IPS-18c (cell line): ENCODE measurements around the gene DNAJC17.
A peak's percentile ranks its signal among the peaks of the same experiment; 100 is the strongest.

Experiments used
- H3K4me3 ChIP-seq: 2 replicates; pipeline ENCODE4 v1.7.0; 2013; ENCODE audit warnings: low read depth, mild to moderate bottlenecking, low read length, moderate library complexity; ENCODE audit not compliant: insufficient read depth
- H3K9me3 ChIP-seq: one replicate; pipeline ENCODE4 v1.6.1; 2013; ENCODE audit warnings: mild to moderate bottlenecking, low read length, moderate library complexity; ENCODE audit not compliant: control insufficient read depth, insufficient read depth

DNAJC17 gene

DNA sequence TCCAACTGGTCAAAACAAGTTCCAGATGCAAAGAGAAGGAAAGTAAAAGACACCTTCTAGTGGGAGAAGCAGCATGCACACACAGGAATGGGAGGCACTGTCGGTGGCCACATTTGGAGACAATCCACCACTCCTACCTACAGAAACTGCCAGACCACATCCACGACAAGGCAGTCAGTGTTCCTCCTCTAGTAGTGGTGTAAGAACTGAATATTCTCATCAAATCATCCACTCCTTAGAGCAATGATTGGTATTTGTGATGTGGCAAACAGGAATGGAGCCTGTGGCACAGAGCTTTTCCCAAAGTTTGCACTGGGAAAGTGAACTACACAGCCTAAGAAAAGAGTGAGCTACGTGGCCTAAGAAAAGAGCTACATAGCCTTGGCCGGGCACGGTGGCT lies 31.5 kb upstream of the DNAJC17 start:
- H3K9me3 ChIP-seq: no peaks in the 10 kb centered on the region

DNA sequence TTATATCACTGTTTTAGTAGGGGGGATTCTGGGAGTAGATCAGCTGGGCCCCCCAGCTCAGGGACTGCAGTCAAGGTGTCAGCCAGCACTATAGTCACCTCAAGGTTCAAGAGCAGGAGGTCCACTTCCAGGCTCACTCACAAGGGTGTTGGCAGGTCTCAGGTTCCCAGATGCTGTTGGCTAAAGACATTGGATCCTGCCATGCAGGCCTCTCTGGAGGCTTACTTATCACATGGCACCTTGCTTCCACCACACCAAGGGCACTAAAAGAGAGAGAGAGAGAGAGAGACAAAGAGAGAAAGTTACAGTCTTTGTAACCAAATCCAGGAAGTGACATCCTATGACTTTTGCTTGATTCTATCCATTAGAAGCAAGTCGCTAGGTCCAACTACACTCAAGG lies 28.7 kb upstream of the DNAJC17 start:
- H3K9me3 ChIP-seq: no peaks in the 10 kb centered on the region
- H3K4me3 ChIP-seq: no peak overlapping the region

More for the DNA sequence above, 31.5 kb upstream of the DNAJC17 start:
- H3K4me3 ChIP-seq: no peak overlapping the region

DNA sequence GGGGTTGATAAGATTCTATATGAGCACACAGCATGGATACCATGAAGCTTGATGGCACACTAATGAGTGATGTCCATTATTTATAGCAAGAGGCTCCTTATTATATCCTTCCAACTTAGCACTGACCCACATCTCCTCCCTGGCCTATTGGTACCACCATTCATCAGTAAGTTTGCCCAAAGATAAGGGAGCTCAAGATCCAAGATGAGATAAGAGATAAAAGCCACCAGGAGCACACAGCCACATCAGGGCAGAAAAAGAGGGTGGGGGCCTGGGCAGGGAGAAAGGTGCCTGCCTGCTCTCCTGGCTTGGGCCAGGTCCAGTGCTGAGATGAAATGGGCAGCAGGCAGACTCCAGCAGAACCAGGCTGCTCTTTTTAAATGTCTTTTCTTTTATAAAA lies 25.6 kb upstream of the DNAJC17 start:
- H3K4me3 ChIP-seq: no peak overlapping the region

DNA sequence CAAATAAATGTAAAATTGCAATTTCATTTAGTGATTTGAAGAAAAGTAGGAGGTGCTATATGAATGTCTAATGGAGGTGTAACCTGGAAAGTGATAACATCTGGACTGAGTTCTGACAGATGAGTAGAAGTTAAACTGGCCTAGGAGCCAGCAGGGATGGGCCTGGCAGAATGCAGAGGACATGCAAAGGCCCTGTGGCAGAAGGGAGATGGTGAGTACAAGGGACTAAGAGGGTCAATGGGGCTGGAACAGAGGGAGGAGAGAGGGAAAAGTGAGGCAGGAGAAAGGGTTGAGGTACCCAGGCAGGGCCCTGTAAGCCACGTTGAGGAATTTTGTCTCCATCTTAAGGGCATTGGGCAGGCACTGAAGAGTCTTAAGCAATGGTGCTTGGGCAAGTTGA lies 24.6 kb upstream of the DNAJC17 start:
- Histone ChIP-seq H3K9me3 (no peaks in the 10 kb centered on the region), H3K4me3 (no peak overlapping the region)

More for the DNA sequence above, 25.6 kb upstream of the DNAJC17 start:
- no peaks in the 10 kb centered on the region for H3K9me3 ChIP-seq

DNA sequence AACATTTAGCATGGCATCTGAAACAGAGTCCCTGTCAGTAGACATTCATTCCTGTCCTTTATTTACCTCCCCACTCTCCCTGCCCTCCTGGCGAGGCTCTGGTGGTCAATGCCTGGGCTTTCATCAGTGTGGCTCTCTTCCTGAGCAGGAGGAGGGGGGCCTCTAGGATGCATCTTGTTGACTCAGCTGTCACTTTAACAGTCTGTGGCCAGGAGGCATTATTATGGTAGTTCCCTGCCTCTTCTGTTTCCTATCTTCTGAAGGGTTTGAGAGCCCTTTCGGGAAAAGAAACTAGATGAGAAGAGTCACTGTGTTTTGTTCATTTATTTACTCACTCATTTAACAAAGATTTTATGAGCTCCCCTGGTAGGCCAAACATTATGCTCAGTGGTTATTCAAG lies 23.6 kb upstream of the DNAJC17 start:
- no peak overlapping the region for H3K4me3 ChIP-seq
- H3K9me3 ChIP-seq: no peaks in the 10 kb centered on the region

DNA sequence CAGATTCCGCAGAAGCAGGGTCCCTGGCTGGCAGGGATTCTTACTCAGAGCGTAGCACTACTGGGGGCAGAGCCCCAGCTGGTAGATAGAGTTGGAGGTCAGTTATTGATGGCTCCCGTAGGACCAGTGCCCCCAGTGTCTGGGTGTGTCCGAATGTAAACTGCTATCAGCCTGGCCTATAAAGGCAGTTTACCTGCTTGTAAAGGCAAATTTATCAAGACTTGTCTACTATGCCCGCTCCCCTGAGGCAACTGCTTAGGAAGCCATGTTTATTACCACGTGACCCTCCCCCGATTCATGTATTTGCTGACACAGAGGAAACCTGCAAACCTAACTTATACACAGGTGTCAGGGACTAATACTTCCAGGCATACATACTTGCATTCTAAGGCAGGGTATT lies 21.8 kb upstream of the DNAJC17 start:
- Histone ChIP-seq H3K9me3 (no peaks in the 10 kb centered on the region), H3K4me3 (no peak overlapping the region)

DNA sequence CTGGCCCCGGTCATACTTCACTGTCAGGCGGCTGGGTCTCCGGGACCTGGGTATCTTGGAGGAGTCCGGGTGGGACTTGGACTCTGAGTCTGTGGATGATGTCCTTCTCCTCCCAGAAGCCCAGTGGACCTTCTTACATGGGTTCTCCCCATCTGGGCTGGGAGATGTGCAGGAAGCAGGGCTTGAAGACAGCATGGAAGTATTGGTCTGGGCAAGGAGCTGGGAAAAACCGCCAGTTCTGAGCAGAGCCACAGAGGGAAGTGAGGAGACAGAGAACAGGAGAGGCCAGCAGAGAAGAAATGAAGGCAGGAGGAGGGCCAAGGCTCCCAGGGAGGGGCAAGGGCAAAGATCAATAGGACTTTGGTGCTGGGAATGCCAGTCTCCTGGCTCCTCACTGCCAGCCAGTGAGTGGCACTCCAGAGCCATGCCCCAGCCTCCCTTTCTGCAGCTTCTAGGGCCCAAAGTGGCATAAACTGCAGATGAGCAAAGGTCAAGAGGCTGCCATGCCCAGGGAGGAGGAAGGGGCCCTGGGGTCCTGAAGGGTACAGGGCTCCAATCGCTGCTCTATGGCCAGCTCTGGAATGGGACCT lies 21.3 kb upstream of the DNAJC17 start, which contains the start of gene PPP1R14D:
PPP1R14D (minus strand) TSS at position 262 of the 590 bp plus-strand sequence; CDS start at position 195, 67 bp downstream.
- no peak within 1 kb of the TSS for H3K4me3 ChIP-seq
- no peaks in the 10 kb centered on the region for H3K9me3 ChIP-seq

DNA sequence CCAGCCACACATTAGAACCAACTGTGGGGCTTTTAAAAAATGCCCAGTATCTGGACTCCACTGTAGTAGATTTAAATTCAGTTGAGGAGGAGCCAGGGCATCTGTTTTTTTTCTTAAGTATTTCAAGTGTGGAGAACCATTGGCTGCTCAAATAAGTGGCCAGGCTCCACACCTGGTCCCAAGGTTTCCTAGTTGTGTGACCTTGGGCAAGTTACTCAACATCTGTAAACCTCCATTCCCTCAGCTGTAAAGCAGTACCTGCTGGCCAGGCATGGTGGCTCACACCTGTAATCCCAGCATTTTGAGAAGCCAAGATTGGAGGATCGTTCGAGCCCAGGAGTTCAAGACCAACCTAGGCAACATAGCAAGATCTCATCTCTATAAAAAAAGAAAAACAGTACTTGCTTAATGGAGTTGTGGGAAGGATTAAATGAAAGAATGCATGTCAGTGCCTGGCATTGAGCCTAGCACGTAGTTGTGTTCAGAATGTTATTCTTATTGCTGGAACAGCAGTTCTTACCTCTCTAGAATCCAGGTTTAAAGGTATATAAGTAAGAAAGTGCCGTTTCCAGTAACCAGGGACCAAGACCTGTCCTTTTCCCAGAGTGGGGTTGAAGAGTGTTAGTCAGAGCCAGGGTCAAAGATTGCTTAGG lies 19.3 kb upstream of the DNAJC17 start:
- Histone ChIP-seq H3K4me3 (no peak overlapping the region), H3K9me3 (no peaks in the 10 kb centered on the region)

DNA sequence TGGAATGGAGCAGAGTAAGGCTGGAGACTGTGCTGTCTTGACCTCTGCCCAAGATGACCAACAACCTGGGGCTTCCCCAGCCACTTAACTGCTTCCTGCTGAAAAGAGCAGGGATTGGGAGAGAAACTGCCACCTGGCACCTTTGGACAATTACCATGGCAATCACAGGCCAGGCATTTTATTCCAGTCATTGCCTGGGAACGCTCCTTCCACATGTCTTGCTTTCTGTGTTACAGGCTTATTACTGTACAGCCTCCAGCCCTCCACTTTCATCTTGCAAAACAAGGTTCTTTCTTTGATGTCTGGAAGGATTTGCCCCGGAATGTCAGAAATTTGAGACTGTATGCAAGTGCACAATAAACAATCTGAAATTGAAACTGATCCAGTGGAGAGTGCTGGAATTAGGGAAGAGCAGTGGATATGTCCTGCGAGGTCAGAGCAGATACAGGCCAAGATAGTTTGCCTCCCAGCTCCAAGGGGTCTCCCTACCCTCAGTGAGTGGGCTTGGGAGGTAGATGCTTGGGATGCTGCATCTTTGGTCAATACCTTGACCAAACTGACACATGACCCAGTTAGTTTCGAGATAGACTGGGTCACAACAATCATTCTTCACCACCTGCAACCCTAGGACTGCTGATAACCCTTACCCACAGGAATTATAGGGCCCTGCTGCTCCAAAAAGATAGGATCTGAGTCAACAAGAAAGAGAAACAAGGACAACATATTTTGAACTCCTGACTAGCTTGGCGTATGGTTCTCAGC lies 18.6 kb upstream of the DNAJC17 start:
- no peak overlapping the region for H3K4me3 ChIP-seq

DNA sequence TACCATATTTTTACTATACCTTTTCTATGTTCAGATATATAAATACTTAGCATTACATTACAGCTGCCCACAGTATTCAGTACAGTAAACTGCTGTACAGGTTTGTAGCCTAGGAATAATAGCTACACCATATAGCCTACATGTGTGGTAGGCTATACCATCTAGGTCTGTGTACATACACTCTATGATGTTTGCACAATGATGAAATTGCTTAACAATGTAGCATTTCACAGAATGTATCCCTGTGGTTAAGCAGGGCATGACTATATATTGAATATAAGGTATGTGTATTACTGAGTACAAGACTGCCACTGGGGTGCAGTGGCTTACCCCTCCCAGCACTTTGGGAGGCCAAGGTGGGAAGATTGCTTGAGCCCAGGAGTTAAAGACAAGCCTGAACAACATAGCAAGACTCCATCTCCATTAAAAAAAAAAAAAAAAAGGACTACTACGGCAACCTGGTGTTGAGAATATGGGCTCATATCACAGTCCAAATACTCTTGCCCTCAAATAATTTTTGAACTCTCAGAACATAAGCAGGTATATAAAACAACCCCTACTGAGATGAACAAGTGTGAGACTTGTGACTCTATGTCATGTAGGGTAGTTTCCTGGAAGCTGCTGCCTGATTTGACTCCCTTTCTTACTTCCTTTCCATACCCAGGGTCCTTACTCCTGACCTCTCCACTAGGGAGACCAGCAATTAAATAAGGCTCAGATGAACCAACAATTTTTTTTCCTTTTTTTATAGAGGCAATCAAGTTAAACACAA lies 16.5 kb upstream of the DNAJC17 start:
- no peak overlapping the region for H3K4me3 ChIP-seq
- no peaks in the 10 kb centered on the region for H3K9me3 ChIP-seq

More for the DNA sequence above, 18.6 kb upstream of the DNAJC17 start:
- H3K9me3 ChIP-seq: no peaks in the 10 kb centered on the region

DNA sequence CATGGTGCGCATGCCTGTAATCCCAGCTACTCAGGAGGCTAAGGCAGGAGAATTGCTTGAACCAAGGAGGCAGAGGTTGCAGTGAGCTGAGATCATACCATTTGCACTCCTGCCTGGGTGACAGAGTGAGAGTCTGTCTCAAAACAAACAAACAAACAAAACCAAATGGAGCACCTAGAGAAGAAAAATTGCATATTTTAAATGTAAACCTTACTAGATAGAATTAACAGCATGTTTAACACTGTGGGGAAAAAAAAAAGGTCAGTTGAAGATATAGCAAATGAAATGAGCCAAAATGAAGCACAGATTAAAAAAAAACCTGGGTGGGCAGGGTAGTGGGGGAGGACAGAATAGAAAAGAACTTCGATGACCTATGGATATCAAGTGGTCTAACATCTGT lies 13.9 kb upstream of the DNAJC17 start:
- Histone ChIP-seq H3K9me3 (no peaks in the 10 kb centered on the region), H3K4me3 (no peak overlapping the region)

DNA sequence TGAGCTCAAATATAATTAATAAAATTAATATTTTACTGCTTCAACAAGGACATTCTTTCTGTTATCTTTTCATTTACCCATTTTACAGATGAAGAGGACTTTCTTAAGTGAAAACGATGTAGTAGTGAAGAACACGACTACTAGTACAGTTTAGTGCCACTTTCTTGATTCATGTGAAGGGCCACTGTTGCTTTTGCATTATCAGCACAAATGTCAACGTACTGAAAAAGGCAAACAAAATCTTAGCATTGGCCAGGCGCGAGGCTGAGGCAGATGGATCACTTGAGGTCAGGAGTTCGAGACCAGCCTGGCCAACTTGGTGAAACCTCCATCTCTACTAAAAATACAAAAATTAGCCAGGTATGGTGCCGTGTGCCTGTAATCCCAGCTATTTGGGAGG lies 11.8 kb upstream of the DNAJC17 start:
- H3K4me3 ChIP-seq: no peak overlapping the region
- no peaks in the 10 kb centered on the region for H3K9me3 ChIP-seq

DNA sequence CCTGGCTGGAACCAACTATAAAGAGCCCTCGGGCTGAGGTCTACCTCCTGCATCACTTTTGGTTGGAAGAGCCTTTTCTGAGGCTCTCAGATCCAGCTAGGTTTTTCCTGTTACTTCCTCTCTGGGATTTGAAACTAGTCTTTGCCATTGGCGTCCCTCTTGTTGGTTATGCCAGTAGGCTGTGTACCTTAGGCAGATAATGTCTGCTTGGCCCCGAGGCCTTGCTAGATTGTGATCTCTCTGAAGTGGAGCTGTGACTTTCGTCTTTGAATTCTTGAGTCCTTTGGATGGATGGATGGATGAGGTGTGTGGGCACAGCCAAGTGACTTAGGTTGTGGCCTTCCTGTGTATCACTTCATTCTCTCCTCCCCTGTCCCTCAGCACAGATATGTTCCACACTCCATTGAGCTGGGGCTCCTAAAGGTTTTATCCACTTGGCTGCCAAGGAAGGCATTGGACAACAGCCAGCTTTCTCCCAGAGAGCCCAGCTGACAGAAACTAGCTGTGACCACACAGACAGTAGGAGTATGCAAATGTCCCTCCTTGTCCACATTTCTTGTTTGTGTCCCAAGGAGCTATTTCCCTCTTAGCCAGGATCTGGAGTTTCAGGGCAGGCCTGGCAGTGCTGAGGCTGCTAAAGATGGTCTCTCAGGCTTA lies 7.9 kb upstream of the DNAJC17 start:
- Histone ChIP-seq H3K4me3 (no peak overlapping the region), H3K9me3 (no peaks in the 10 kb centered on the region)

DNA sequence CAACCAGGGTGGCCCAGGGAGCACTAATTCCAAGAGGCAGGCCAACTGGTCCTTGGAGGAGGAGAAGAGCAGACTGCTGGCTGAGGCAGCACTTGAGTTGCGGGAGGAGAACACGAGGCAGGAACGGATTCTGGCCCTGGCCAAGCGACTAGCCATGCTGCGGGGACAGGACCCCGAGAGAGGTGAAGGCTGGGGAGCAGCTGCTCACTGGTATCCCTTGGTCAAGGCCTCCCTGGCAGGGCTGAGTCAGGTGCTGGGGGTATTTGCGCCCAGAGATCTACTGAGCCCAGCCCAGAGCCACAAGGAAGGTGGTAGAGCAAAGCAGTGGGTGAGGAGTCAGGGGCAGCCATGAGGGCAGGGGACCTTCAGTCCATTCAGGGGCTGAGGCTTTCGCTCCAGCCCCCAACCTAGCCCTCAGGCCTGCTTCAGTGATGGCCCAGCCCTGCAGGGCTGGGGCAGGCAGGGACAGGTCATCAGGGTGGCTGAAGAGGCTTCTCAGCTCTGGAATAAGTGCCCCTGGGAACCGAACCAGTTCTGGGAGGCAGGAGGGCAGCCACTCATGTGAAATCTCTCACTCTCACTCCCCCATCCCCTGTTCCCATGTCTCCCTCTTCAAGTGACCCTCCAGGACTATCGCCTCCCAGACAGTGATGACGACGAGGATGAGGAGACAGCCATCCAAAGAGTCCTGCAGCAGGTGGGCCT lies 5.6 kb upstream of the DNAJC17 start:
- Histone ChIP-seq H3K9me3 (no peaks in the 10 kb centered on the region), H3K4me3 (no peak overlapping the region)

DNA sequence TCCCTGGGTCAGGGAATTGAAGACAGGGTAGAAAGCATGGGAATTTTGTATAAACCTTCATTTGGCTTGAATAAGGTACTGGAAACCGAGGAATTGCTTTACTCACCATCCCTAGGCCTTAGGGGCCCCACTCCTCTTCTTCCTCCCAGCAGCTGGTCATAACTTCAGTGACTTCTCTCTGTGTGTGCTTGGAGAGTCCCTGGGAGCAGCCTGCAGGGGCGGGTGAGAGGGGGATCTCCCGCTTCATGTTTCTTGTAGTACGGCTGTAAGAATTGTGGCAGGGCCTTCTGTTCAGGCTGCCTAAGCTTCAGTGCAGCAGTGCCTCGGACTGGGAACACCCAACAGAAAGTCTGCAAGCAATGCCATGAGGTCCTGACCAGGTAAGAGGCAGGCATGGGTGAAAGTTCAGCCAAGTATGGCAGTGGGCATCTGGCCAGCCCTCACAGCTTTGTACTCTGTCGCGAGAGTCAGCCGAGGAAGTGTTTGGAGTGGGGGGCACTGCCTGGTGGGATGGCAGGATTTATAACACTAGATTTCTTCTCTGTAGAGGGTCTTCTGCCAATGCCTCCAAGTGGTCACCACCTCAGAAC lies 1.7 kb upstream of the DNAJC17 start:
- no peaks in the 10 kb centered on the region for H3K9me3 ChIP-seq
- H3K4me3 ChIP-seq: no peak overlapping the region

DNA sequence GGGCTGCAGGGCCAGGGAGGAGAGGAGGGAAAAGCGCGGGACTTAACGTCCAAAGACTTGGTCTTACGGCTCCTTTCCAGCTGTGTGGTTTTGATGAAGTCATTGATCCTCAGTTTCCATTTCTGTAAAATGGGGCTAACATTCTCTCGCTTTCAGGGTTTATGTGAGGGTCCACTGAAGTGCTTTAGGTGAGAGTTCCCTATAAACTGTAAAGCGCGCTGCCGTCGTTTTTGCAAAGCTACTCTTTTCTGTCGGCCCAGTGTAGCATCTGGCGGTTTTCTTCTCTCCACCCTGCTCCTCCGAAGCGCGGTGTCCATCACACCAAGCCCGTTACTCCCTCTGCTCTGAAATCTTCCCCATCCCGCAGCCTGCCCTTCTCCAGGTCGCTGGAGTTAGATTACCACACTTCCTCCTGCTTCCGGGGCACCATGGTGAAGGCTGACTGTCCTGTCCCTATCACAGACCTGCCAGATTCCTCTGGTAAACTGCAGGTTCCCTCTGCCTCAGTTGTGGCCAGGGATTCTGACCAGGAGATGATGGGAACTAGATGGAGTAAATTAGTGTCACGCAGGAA lies 702 bp upstream of the DNAJC17 start:
- peak overlapping the region; percentile 86 for H3K4me3 ChIP-seq
- H3K9me3 ChIP-seq: no peaks in the 10 kb centered on the region
